ENCODE measurements around the gene PDE6B. TPM values are rescaled to one million over a fixed set of nuclear protein-coding genes. Genes with fewer than 3 reads are reported as not detected.

Gene PDE6B
- total RNA-seq, 1 donor from 2014 or later, result 4.2 TPM

DNA sequence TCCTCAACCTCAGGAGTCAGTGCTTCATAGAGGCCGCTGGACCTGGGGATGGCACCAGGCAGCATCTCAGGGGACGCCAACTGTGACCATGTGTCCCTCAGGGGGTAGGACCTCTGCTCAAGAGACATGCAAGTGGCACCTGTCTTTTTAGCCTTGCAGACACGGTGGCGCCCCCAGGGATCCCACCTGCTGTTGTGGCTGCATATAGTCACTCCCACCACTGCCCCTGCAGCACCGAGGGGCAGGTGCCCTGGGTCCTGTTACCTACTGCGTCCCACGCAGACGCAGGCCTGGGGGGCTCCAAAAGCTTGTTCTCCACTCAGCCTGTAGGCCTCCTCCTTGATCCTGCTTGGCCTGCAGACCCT lies 51.5 kb downstream of the PDE6B start:
- TF ChIP-seq POLR2A (IDR thresholded peaks at IDR 0.05) (no peak), POLR2AphosphoS5 (IDR thresholded peaks at IDR 0.05; ENCODE audit: insufficient read depth in 1 of 2, low read depth in 1 of 2) (no peak)
- TF ChIP-seq, protein P1, sequence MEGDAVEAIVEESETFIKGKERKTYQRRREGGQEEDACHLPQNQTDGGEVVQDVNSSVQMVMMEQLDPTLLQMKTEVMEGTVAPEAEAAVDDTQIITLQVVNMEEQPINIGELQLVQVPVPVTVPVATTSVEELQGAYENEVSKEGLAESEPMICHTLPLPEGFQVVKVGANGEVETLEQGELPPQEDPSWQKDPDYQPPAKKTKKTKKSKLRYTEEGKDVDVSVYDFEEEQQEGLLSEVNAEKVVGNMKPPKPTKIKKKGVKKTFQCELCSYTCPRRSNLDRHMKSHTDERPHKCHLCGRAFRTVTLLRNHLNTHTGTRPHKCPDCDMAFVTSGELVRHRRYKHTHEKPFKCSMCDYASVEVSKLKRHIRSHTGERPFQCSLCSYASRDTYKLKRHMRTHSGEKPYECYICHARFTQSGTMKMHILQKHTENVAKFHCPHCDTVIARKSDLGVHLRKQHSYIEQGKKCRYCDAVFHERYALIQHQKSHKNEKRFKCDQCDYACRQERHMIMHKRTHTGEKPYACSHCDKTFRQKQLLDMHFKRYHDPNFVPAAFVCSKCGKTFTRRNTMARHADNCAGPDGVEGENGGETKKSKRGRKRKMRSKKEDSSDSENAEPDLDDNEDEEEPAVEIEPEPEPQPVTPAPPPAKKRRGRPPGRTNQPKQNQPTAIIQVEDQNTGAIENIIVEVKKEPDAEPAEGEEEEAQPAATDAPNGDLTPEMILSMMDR (IDR thresholded peaks at IDR 0.05), result no peak
- intact Hi-C loops (cut with DNase I), result no loop called here
- Histone ChIP-seq H3K27me3 (no peaks in the 10 kb centered on the region), H3K4me1 (peaks cover 52% of the 10 kb centered on the region), H3K9me3 (no peaks in the 10 kb centered on the region), H3K27ac (no peak overlapping the region), H3K4me3 (no peak overlapping the region), H3K36me3 (peaks cover 0 to 11% of the 10 kb centered on the region in 2 donors)
- no peak for DNase-seq (ENCODE audit: extremely low spot score in 2 of 2)

DNA sequence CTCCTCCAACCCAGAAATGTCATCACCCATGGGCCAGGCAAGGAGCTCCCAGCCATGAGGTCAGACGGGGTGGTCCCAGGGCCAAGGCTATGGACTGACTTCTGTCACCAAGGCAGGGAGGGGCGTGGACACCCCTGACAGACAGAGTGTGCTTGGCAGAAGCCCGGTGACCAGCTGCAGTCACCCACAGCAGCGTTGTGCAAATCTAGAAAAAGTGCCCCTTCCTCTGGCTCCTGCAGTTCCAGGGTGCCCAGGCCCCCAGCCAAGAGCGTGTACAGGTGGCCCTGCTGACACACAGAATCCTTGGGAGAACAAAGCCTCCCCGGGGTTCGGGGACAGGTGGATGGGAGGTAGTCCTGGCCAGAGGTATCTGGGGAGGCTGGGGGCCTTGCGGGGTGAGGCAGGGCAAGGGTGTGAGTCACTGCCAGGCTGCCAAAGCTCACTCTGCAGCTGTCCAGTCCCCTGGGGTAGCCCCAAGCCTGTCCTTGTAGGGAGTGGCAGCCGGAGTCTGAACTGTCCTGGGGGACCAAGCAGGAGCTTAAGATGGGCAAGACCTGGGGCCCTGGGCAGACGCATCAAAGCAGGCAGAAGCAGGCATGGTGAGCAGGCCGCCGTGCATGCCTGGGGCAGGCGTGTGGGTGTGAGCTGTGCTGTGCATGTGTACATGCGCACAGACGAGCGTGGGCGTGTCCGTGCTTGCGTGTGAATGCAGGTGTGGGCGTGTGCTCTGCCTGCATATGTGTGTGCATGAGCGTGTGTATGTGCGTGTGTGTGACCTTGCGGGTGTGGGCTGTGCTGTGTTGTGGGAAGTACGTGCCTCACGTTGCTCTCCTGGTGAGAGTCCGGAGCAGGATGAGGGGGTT lies 52.3 kb downstream of the PDE6B start:
- Histone ChIP-seq H3K4me3 (no peak overlapping the region), H3K9me3 (no peaks in the 10 kb centered on the region), H3K27ac (no peak overlapping the region), H3K36me3 (peaks cover 0 to 3% of the 10 kb centered on the region in 2 donors), H3K27me3 (no peaks in the 10 kb centered on the region), H3K4me1 (peaks cover 58% of the 10 kb centered on the region)
- DNase-seq (ENCODE audit: extremely low spot score in 2 of 2), result no peak
- intact Hi-C loops (cut with DNase I), result no loop called here
- no peak for TF ChIP-seq POLR2A (IDR thresholded peaks at IDR 0.05)
- TF ChIP-seq, protein P1 (IDR thresholded peaks at IDR 0.05), result no peak
- no peak for TF ChIP-seq POLR2AphosphoS5 (IDR thresholded peaks at IDR 0.05; ENCODE audit: insufficient read depth in 1 of 2, low read depth in 1 of 2)

DNA sequence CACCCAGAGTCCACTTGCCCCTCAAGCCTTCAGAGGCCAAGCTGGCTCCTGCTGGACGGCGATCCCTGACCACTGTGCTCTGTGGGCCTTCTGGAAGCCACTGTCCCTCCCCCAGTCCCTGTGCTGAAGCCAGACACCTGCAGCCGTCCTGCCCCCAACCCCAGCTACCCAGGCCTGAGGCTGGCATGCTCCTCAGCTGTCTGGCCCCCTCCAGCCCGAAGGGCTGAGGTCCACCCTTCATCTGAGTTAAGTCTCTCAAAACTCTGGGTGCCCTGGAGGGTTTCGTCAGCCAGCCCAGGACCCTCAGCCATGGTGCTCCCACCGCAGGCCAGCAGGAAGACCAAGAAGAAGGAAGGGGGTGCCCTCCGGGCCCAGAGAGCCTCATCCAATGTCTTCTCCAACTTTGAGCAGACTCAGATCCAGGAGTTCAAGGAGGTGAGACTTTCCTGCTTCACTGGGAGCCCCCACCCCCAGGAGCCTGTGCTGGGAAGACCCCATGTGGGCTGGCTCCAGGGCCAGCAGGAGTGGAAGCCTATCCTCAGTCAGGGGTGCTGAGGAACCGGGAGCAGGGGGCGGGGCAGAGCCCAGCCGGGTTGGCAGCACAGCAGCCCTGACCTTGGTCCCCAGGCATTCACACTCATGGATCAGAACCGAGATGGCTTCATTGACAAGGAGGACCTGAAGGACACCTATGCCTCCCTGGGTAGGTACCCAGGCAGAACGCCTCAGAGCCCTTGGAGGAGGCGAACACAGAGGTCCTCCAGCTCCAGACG lies 53.1 kb downstream of the PDE6B start:
- Histone ChIP-seq H3K9me3 (no peaks in the 10 kb centered on the region), H3K36me3 (no peaks in the 10 kb centered on the region), H3K4me1 (peaks cover 52% of the 10 kb centered on the region), H3K27me3 (no peaks in the 10 kb centered on the region), H3K4me3 (no peak overlapping the region), H3K27ac (no peak overlapping the region)
- no peak for DNase-seq (ENCODE audit: extremely low spot score in 2 of 2)
- intact Hi-C loops (cut with DNase I), result no loop called here
- no peak for TF ChIP-seq POLR2A (IDR thresholded peaks at IDR 0.05)
- no peak for TF ChIP-seq POLR2AphosphoS5 (IDR thresholded peaks at IDR 0.05; ENCODE audit: insufficient read depth in 1 of 2, low read depth in 1 of 2)
- TF ChIP-seq, protein P1 (IDR thresholded peaks at IDR 0.05), result no peak

DNA sequence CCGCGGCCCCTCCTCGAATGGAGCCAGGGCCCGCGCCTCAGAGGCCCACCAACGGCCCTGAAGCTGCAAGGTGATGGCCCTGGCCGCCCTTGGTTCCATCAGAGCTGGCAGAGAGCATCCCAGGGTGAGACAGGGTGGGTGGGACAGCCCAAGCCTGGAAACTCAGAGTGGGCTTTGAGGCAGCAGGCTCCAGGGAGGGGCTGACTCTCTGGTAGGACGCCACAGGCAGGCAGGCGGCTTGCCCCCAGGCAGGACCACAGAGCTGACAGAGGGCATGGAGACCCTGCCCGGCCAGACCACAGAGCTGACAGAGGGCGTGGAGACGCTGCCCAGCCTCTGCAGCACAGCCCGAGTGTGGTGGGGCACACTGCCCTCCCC lies 53.7 kb downstream of the PDE6B start:
- H3K4me1 ChIP-seq, result peaks cover 53% of the 10 kb centered on the region
- H3K27ac ChIP-seq, result no peak overlapping the region
- intact Hi-C loops (cut with DNase I), result no loop called here
- H3K27me3 ChIP-seq, result no peaks in the 10 kb centered on the region
- no peak for DNase-seq (ENCODE audit: extremely low spot score in 2 of 2)
- H3K9me3 ChIP-seq, result no peaks in the 10 kb centered on the region
- TF ChIP-seq POLR2AphosphoS5 (IDR thresholded peaks at IDR 0.05; ENCODE audit: insufficient read depth in 1 of 2, low read depth in 1 of 2), result no peak
- no peak for TF ChIP-seq POLR2A (IDR thresholded peaks at IDR 0.05)
- TF ChIP-seq, protein P1 (IDR thresholded peaks at IDR 0.05), result no peak
- H3K36me3 ChIP-seq, result no peaks in the 10 kb centered on the region
- no peak overlapping the region for H3K4me3 ChIP-seq
